ENCODE results near the gene TSR1.
"Not testable (repeated sequence)": the region's sequence is repeated elsewhere in the genome, so short reads cannot be mapped to it uniquely, and the experiment has no call there.

Gene TSR1

GRCh38 chr17:2338315-2338657 lies 2.0 kb upstream of the TSR1 start:
- in situ Hi-C loops (cut with HindIII; ENCODE audit: low sequenced_read_pairs) = no loop called here

- in situ Hi-C loops (cut with HindIII; ENCODE audit: low sequenced_read_pairs) = no loop called here
These were observed 1.5 kb upstream of the TSR1 start for GRCh38 chr17:2337544-2338314.

- in situ Hi-C loops (cut with HindIII; ENCODE audit: low sequenced_read_pairs) = no loop called here
These were observed 741 bp upstream of the TSR1 start, which contains the start of gene SGSM2 for GRCh38 chr17:2336852-2337543. TSS of gene SGSM2 (plus strand) at chr17:2337501. CDS start at chr17:2337689, 188 bp downstream.

GRCh38 chr17:2335726-2336214 lies 487 bp downstream of the TSR1 start:
- in situ Hi-C loops (cut with HindIII; ENCODE audit: low sequenced_read_pairs) = no loop called here

GRCh38 chr17:2331303-2331702 lies 5.0 kb downstream of the TSR1 start:
- in situ Hi-C loops (cut with HindIII; ENCODE audit: low sequenced_read_pairs) = no loop called here

- in situ Hi-C loops (cut with HindIII; ENCODE audit: low sequenced_read_pairs) = no loop called here
These were observed 12.5 kb downstream of the TSR1 start for GRCh38 chr17:2323629-2324314.

GRCh38 chr17:2321399-2321798 lies 14.9 kb downstream of the TSR1 start:
- in situ Hi-C loops (cut with HindIII; ENCODE audit: low sequenced_read_pairs) = no loop called here

GRCh38 chr17:2319051-2319450 lies 17.2 kb downstream of the TSR1 start:
- in situ Hi-C loops (cut with HindIII; ENCODE audit: low sequenced_read_pairs) = no loop called here

GRCh38 chr17:2317796-2318195 lies 18.5 kb downstream of the TSR1 start:
- in situ Hi-C loops (cut with HindIII; ENCODE audit: low sequenced_read_pairs) = no loop called here

- in situ Hi-C loops (cut with HindIII; ENCODE audit: low sequenced_read_pairs) = not testable (repeated sequence)
These were observed 19.4 kb downstream of the TSR1 start for GRCh38 chr17:2316916-2317205.

- in situ Hi-C loops (cut with HindIII; ENCODE audit: low sequenced_read_pairs) = no loop called here
These were observed 23.5 kb downstream of the TSR1 start for GRCh38 chr17:2312736-2313135.

GRCh38 chr17:2309338-2310154 lies 26.7 kb downstream of the TSR1 start:
- in situ Hi-C loops (cut with HindIII; ENCODE audit: low sequenced_read_pairs) = no loop called here

- in situ Hi-C loops (cut with HindIII; ENCODE audit: low sequenced_read_pairs) = no loop called here
These were observed 31.3 kb downstream of the TSR1 start for GRCh38 chr17:2304931-2305330.

GRCh38 chr17:2303204-2304188 lies 32.8 kb downstream of the TSR1 start, which contains the start of the genes SMG6 and SRR:
TSS of gene SMG6 (minus strand) at chr17:2303785. CDS start at chr17:2303720, 65 bp downstream.
TSS of gene SRR (plus strand) at chr17:2303950. CDS start at chr17:2315561, 11,611 bp downstream.
- in situ Hi-C loops (cut with HindIII; ENCODE audit: low sequenced_read_pairs) = no loop called here

GRCh38 chr17:2302778-2303203 lies 33.5 kb downstream of the TSR1 start:
- in situ Hi-C loops (cut with HindIII; ENCODE audit: low sequenced_read_pairs) = no loop called here

- in situ Hi-C loops (cut with HindIII; ENCODE audit: low sequenced_read_pairs) = no loop called here
These were observed 36.5 kb downstream of the TSR1 start for GRCh38 chr17:2299756-2300155.

- in situ Hi-C loops (cut with HindIII; ENCODE audit: low sequenced_read_pairs) = no loop called here
These were observed 37.1 kb downstream of the TSR1 start for GRCh38 chr17:2299136-2299535.

- in situ Hi-C loops (cut with HindIII; ENCODE audit: low sequenced_read_pairs) = no loop called here
These were observed 39.2 kb downstream of the TSR1 start for GRCh38 chr17:2297023-2297422.

- in situ Hi-C loops (cut with HindIII; ENCODE audit: low sequenced_read_pairs) = no loop called here
These were observed 40.7 kb downstream of the TSR1 start for GRCh38 chr17:2295575-2295974.

GRCh38 chr17:2292100-2292499 lies 44.2 kb downstream of the TSR1 start:
- in situ Hi-C loops (cut with HindIII; ENCODE audit: low sequenced_read_pairs) = no loop called here
